Measurements from ENCODE around the gene JPT2.
"Not testable (repeated sequence)": the region's sequence is repeated elsewhere in the genome, so short reads cannot be mapped to it uniquely, and the experiment has no call there.

JPT2 gene

DNA sequence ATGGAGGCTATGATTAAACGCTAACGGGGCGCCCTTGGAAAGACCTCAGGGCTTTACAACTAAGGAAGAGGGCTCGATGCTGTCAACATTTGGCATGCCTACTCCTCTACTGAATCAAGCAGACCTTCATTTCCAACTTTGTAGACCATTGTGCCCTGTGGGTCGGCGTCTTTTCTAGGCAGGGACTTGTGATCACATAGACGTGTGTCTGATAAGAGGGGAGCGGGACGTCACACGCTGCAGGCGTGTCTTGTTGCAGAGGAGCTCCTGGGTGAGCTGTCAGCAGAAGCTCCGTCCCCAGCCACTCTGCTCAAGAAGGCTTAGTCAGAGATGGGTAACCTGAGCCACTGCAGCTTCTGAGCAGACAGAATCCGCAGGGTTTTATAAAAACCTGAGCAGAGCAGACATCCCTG, 30.7 kb downstream of the JPT2 start:
- no peak for DNase-seq

DNA sequence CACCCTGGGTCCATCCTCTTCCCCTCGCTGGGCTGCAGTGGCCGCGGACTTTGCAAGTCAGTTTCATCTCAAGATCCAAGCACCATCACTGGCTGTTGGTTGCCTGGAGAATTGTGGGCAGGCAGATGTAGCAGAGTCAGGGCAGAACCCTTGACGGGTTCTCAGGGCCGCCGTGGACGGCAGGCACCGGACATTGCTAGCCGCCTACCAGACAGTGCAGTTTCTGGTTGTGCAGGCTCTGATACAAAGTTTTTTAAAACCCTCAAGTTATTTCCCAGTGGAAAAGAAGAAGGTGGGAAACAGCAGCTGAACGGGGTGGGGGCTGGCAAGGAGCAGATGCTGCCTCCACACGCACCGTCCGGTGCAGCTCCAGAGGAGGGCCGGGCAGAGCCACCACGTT, 31.3 kb downstream of the JPT2 start:
- DNase-seq, result no peak

GRCh38 chr16:1710811-1711507, 32.9 kb downstream of the JPT2 start:
- no peak for DNase-seq

DNA sequence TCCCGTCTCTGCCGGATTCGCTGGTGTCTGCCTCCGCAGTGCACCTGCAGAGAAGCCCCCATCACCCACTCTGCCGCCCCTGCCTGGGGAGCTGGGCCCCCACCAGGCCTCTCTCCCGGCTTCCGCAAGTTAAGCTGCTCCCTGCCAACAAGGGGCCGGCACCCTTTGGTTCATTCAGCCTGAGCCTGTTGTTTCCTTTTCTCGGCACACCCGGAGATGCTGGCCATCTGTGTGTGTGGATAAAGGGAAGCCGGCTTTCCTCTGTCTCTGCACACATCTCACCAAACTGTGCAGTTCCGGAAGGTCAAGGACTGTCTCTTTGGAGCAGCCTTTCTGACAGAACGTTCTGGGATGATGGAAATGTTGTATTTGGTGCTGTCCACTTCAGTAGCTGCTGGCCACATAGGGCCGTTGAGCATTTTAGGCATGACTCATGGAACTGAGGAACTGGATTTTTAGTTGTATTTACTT, 34.7 kb downstream of the JPT2 start:
- DNase-seq, result peak; percentile 7

DNA sequence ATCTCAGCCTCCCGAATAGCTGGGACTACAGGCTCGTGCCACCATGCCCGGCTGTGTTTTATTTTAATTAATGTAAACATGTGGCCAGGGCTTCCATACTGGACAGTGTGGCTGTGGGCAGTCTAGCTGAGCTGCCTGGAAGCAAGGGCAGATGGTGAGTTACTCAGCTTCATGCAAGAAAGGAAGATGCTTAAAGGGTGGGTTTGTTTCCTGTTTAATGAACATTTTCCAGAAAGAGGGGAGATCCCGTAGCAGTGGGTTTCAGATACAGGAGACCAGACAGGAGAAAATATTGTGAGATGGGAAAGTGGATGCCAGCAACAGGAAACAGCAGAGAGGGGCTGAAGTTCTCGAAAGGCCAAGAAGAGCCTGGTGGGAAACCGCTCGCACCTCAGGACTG, 35.3 kb downstream of the JPT2 start:
- DNase-seq, result no peak

- no peak for DNase-seq
Measured at GRCh38 chr16:1713933-1714332, 35.9 kb downstream of the JPT2 start.

DNA sequence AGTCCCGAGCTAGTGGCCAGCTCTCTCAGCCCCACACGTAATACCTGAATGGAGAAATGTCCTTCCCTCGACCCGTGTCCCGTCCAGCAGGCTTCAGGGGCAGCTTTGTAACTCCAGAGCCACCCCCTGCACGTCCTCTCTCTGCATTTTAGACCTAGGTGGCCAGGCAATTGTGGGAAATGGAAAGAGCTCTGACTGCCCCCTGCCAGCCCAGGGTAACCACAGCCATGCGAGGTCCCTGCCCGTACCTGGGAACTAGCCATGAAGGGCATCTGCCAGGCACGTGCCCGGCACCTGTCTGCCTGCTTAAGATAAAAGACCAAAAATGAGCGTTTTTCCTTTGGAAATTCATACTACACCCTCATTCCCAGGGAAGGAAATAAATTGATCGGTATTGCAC, 37.1 kb downstream of the JPT2 start:
- no peak for DNase-seq

GRCh38 chr16:1718236-1718635, 40.2 kb downstream of the JPT2 start:
- DNase-seq, result not testable (repeated sequence)

- DNase-seq, result not testable (repeated sequence)
Measured at GRCh38 chr16:1719559-1720229, 41.6 kb downstream of the JPT2 start.

DNA sequence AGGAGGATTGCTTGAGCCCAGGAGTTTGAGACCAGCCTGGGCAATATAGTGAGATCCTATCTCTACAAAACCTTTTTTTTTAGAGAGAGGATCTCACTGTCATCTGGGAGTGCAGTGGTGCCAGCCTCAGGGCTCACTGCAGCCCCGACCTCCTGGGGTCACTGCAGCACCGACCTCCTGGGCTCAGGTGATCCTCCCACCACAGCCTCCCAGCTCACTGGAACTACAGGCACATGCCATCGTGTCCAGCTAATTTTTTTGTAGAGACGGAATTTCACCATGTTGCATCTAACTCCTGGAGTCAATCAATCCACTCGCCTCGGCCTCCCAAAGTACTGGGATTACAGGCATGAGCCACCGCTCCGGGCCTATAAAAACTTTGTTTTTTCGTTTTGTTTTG, 43.3 kb downstream of the JPT2 start:
- no peak for DNase-seq

DNA sequence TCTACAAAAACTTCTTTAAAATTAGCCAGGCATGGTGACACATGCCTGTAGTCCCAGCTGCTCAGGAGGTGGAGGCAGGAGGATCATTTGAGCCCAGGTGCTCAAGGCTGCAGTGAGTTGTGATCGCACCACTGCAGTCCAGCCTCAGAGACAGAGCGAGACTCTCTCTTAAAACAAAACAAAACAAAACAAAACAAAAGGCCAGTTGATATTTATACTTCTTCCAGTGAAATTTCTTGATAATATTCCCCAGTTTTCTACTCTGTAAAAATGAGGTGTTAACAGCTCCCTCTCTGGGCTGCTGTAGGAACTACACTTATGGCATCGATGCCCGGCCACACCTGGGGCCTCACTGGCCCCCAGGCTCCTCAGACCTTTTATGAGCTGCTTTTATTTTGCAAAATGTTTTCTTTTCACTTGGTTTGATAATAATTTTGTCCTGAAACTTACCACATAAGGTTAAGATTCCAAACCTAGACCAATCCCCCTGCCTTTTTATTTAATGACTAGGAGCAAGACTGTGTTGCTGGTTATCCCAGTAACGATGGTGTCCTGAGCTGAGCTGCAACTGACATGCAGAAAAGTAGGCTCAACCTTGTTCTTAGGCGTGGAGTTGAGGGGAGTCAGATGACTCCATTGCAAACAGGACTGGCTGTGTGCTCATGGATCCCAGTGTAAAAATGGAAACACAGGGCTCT, 45.5 kb downstream of the JPT2 start:
- peak; percentile 45 for DNase-seq

GRCh38 chr16:1724491-1724890, 46.4 kb downstream of the JPT2 start:
- no peak for DNase-seq

- no peak for DNase-seq
Measured at GRCh38 chr16:1726661-1727502, 48.8 kb downstream of the JPT2 start.

- no peak for DNase-seq
Measured at GRCh38 chr16:1727651-1728624, 49.9 kb downstream of the JPT2 start.

DNA sequence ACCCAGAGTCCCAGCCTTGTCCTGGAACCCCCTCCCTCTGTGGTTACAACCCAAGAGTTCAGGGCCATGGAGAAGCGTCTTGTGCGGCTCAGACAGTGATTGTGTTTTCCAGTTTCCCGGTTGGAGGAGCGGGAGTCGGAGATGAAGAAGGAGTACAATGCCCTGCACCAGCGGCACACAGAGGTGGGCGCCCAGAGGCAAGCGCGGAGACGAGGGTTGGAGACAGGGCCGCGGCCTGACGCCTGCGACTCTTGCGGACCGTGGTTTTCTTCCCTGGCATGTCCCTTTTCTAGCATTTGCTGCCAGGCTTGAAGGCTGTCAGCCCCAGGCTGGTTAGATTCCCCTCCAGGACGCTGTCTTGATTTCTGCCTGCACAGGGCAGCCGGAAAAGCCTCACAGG, 50.9 kb downstream of the JPT2 start:
- no peak for DNase-seq

- DNase-seq, result no peak
Measured at GRCh38 chr16:1729445-1729844, 51.4 kb downstream of the JPT2 start.

- no peak for DNase-seq
Measured at GRCh38 chr16:1731073-1731472, 53.0 kb downstream of the JPT2 start.

GRCh38 chr16:1731603-1732002, 53.5 kb downstream of the JPT2 start:
- no peak for DNase-seq

- no peak for DNase-seq
Measured at GRCh38 chr16:1732071-1732470, 54.0 kb downstream of the JPT2 start.

- not testable (repeated sequence) for DNase-seq
Measured at GRCh38 chr16:1732551-1732987, 54.5 kb downstream of the JPT2 start.

DNA sequence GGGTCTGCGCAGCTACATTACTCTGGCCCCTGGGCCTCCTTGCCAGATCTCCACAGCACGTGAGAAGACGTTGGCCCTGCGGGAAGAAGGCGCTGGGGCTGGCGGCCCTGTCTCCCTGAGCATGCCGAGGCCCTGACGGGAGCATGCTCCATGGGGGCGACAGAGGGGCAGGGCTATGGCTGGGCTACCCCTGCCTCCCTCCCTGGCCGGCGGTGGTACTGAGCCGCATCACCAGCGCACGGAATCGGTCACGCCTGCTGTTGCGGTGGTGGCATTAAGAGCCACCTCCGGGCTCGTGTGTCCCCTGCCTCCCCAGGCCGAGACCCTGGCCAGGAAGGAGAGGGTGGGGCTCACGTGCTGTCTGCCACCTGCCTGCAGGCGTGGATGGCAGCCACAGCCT, 56.0 kb downstream of the JPT2 start:
- no peak for DNase-seq

Data from fibroblast of skin of back (primary cell).